GM21723 (cell line): Measurements from ENCODE around the gene PDGFD.

Experiments
- ATAC-seq: cut with Tn5 transposase; IDR thresholded peaks from one replicate; pipeline ENCODE4 v1.9.1; 2021; ENCODE audit warnings: mild to moderate bottlenecking, moderate library complexity; ENCODE audit not compliant: unreplicated experiment

The PDGFD gene

DNA sequence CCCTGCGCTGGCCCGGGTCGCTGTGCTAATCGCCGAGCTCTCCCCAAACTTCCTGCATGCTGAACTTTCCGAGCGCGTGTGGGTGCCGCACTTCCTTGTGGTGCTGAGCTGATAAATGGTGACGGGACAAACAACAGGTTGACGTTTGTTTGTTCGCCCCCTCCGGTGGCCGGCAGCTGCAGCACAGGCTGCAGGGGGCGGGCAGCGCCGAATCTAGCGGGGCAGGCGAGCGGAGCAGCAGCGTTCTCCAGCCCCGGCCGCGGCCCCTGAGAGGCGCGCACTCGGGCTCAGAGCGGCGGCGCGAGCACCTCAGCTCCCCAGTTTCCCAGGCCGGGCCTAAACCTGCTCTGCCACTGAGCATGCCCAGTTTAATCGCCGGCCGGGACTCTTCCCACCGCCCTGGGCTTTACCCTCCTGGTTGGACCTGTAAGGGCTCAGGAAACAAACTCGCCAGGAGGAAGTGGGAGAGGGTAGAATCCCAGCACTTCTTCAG is at the start of gene PDGFD:
Gene PDGFD (minus strand): TSS at position 120 of the 493 bp plus-strand sequence.
- peak; percentile 95 for ATAC-seq

DNA sequence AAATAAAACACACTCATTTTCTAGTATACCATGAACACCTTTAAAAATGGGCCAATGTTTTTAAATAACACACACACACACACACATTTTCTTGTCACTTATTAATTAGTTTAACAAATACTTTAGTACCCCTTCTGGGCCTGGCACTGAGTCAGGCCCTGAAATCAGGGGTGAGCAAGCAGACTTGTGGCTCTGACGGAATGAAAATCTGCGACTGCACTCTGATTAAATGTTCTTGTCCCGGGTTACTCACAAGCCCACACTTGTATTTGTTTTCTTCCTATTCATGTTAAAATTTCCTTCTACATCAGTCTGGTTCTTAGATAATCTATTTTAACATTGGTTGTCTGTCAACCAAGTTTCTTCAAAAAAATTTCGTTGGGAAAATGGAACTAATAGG is 43.0 kb upstream of the PDGFD start:
- no peak for ATAC-seq

DNA sequence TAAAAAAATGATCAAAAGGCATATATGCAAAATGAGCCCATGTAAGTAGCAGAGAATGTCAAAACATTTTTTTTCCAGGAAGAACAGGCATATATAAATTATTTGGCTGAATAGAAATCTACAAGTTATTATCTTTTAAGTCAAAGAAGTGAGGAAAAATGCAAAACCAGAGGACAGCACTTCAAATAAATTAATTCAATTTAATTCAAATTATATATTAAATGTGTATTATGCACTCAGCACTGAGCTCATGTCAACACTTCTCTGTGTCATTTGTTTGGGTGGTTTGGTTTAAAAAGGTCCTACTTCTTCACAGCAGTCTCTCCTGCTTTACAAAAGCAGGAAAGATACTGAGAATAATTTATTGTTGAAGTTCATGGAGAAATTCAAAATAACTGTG is 41.9 kb upstream of the PDGFD start:
- no peak for ATAC-seq

DNA sequence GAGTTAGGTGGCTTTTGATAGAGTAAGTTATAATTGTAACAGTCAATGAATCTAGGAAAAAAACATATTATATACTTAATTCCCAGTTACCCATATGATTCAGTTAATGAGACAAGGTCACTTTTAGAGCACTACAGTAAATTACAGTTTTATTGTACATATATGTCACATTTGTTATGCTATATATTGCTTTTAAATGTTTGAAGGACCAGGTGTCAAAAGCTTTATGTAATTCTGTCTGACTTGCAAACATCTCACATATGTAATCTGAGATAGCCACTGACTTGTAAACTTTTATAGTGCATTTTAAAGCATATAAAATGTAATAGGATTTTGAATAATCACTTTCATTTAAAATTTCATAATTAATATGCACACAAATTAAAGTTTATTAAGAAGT is 36.7 kb upstream of the PDGFD start:
- no peak for ATAC-seq

DNA sequence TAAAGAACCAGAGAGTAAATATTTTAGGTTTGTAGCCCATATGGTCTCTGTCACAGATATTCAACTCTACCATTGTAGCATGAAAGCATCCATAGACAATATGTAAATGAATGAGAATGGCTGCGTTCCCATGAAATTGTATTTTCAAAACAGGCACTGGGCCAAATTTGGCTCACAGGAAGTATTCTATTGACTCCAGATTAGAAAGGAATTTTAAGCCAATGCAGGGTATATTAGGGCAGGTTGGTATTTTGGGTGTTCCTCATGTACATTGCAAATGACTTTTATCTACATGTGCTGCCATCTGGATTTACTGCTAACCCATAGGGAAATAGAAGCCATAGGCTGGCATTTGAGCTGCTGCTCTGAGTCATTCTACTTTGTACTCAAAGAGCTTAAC is 35.1 kb upstream of the PDGFD start:
- ATAC-seq: no peak

DNA sequence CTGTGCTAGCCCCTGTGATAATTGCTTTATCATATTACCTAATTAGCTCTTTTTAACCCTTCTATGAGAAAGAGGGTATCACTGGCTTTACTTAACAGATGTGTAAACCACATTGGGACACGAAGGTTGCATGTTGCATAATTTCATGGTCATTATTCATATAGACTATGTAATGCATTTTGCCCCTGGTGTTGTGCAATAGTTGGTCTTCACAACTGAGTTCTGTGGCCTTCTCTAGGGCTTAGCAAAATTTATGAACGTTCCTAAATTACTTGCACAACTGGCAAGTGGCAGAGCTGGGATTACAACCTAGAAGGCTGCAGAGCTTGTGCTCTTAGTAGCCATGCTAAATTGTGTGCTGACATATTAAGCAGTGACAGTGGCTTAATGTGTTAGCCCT is 34.6 kb upstream of the PDGFD start:
- no peak for ATAC-seq

DNA sequence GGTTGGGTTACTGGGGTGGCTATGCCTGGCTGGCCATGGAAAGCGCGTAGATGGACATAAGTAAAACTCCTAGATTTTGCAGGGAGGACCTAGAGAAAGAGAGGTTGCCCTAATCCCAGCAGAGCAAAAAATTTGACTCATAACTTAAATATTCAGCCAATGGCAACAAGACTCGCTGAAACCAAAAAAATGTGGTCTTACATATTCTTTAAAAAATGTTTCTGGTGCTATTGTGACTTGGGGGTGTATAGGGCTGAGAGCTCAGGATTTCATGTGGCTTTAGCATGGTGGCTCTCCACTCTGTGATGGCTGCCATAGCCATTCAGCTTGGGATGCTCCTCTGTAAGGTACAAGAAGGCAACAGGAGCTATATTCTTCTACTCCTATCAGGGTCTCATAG is 27.2 kb upstream of the PDGFD start:
- no peak for ATAC-seq

DNA sequence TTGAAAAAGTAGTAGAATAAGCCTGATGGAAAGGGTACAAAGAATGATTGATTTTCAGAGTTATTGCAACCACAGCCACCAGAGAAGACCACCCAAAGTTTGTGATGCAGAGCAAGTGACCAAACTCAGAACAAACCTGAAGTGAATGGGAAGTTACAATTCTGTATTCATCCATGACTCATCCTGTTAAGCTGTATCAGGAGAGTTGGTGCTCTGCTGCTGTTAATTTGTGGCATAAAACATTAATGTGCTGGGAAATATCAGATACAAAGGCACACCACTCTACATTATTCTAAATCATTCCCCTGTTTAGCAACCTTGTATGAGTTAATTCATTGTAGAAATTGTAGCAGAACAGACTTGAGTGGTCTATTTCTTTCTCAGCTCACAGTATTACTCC is 19.6 kb upstream of the PDGFD start:
- ATAC-seq: no peak

DNA sequence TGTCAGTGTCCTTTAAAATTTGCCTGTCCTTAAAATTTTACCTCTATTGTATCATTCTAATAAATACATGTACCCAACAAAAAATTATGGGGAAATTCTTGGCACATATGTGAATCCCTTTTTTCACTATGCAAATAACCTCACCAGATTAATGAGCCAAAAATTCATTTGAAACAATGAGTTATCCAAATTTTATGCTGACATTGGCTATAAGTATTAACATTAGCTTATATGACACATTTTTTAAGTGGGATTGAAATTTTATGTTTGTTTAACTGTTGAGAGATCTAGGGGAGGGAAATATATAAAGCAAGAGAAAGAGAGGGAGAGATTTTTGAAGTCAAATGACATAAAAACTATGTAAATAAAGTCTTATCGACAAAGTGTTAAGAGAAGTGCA is 11.8 kb upstream of the PDGFD start:
- ATAC-seq: no peak

DNA sequence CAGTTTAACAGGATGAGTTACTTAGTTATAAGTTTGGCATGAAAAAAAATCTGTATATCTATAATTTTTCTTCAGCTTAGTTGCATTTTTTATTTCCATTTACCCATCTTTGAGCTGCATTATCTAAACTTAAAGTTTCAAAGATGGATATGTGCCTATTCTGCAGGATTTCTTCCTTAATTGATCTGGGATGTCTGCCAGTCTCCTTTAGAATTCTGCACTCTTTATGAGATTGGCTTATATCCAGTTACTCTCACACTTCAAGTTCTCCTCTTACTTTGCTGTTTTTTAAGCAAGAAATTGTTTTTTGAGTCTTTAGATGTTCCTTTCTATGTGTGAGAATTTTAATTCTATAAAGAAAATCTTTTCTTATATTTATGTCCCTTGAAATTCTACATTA is 5.1 kb upstream of the PDGFD start:
- no peak for ATAC-seq

DNA sequence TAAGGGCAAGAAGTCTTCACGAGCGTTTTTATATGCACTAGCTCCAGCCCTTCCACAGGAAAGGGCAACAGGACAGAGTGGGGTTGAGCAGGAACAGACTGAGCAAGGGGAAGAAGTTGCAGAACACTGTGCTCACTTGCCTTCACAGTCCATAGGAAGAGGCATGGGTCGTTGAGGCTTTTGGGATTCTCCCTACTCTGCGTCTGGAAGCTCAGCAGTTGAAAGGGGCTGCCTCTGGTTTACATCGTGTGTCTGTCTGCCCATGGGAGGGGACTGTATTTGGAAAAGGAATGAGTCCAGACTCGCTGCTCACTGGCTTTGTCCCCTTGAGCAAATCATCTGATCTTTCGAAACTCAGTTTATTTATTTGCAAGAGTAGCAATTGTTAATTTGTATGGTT is 1.1 kb upstream of the PDGFD start:
- no peak for ATAC-seq

DNA sequence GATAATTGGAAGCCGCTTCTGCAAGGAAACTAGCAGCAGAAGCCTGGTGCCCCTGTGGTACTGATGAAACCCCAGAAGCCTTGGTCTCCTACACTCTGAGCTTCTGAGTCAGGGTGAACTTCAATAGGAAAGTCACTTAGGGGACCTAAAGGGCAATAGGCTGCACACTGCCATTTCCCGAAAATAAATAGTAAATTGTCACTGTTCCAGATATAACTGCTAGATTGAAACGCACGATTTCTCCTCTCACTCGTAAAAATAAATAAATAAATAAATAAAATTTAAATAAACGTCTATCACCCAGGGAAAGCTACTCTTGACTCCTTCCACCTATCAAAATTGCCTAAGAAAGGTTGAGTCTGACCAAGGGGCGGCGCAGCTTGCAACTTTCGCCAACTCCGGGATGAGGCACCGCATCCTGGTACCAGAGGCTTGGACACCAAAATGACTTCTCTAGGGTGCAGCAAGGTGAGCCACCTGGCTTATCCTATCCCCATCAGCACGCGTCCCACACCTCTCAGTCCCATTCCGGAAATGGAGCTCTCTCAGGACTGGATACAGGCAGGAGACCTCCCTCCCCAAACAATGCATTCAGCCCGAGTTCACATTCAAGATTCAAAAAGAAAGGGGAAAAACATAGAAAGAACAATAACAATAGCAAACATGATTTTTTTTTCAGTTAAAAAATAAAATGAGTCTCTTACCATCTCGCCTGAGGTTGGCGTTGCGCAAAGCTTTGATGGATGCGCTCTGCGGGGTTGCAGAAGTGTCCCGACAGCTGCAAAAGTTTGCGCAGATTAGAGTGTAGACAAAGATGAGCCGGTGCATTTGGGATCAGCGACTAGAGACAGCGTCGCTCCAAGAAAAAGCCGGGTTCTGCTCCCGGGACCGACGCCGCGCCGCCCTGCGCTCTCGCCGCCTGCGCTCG is 583 bp downstream of the PDGFD start:
- no peak for ATAC-seq

DNA sequence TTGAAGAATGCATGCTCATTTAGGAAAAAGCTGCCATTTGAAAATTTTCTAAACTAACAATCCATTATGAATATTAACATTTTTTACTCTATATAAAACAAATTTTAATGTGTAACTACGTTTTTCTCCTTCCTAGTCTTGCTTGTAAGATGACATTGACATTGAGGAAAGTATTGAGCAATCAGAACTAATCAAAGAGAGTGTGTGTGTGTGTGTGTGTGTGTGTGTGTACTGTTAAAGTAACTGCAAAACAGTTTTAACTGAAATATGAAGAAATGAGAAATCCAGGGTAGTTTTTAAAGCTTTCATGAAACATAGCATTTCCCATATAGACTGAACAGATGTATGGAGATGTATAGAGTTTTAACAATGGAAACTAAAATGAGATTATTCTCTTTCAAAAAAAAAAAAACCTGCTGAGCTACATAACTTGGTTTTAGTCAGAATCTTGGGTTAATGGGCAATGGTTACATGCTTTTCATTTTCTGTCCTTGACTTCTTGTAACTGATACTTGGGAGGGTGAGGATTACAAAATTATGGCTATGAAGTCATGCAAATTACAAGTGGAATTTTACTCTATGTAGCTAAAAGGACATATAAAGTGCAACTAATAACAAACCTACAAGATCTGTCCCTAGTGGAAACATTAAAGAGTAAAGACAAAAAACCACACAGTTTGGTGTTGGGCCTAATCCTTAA is 2.0 kb downstream of the PDGFD start:
- no peak for ATAC-seq

DNA sequence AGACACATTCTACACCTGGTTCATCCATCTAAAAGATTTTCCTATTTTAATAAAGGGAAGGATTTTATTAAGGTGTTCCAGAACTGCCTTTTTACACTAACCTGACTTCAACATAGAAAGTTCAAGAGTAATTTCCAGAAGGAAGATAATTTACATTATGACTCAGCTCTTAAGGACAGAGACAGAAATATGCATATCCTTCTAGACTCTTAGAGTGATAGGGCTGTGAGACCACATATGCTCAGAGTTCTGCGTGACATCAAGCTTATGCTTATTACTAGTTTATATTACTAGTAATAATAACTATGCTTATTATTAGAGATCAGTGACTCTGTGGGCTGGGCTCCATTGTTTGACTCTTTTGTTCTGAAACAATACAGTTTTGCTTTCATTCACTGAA is 4.6 kb downstream of the PDGFD start:
- no peak for ATAC-seq

DNA sequence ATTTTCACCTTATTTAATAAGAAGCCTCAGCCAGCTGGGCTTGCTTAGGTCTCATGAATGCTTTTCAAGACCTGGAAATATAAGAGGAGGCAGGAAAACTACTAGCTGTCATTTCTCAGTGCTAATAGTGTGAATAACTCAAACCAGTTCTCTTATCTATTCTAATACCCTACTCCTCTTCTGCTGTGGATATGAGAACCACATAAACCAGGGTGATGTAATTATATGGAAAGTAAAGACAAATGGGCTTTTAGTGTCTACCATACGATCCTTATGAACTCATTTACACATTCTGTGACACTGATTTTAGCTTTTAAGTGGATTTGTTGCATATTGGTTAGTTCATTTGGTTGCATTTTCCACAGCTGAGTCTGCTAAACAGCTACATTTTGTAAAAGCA is 8.6 kb downstream of the PDGFD start:
- ATAC-seq: no peak

DNA sequence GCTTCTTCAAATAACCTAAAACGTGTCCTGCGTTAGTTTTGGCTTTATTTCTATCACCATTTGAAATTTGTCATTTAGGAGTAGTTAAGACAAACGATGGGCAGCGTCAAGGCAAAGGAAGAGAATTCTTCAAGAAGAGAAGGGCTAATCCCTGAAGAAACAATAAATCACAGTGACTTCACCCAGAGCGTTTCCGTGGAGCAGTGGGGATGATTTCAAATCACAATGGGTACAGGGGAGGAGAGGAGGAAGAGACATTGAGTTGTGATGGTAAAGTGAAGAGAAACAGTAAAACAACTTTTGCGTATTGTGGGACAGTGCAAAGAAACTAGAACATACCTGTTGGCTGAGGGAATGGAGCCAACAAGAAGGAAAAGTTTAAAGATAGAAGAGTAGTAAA is 9.7 kb downstream of the PDGFD start:
- no peak for ATAC-seq

DNA sequence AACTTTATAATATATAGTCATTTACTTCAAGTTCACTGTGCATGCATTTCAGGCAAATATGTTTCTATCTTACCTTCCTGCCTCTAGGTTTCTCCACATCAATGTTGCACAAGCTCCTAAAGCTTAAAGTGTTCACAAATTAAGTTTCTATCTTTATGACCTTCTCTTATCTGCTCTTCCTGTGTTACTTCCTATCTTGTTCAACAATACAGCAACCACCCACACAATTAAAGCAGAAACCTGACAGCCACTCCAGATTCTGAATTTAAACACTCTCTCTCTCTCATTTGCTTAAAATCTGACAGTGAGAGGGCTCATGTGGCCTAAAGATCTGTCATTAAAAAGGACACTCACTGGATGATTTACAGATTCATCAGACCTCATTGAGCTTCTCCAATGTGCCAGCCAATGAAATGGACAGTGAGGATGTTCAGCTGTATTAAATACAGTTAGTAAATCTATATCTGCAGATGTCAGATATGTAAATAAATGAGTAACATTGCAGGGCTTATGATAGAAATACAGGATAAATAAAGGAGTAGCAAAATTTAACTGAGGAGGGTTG is 10.9 kb downstream of the PDGFD start:
- ATAC-seq: no peak

DNA sequence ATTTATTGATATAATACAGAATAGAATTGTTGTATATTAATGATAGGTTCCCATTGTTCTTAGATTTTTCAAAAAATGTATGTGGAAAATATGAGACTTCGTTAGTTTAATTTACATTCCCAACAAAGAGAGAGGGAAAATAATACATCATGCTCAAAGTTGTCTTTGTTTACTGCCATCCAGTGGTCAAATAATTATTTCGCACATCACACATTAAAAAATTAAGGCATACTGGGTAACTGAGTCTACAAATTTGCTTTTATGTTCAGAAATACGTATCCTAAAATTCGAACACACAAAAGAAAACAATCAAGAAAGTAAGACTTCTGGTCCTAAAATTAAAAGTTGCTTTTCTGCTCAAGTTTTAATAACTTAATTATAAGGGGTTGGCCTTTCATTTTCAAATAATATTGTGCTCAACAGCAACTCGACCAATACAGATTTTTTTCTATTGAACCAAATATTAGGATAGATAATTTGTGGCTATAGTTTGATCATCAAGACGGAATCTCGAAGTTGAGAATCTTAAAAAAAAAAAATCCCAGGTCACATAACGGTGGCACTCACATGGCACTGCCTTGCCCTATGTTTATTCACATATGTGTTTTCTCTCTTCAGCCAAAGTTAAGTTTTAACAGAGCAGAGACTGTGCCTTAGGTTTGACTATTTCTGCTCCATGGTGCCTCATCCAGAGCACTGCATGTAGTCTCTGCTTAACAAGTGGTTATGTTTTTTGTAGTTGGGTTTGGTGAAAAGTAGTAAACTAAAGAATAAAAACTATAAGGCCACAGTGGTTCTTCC is 12.3 kb downstream of the PDGFD start:
- ATAC-seq: no peak

DNA sequence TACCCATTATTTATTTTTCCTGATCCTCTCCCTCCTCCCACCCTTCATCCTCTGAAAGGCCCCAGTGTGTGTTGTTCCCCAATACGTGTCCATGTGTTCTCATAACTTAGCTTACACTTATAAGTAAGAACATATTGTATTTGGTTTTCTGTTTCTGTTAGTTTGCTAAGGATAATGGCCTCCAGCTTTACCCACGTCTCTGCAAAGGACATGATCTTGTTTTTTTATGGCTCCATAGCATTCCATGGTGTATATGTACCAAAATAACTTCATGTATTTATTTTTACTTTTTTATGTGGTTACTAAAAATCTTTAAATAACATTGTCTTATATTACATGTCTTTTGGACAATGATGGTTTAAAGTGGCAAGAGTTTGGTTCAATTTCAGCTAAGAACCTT is 15.2 kb downstream of the PDGFD start:
- no peak for ATAC-seq

DNA sequence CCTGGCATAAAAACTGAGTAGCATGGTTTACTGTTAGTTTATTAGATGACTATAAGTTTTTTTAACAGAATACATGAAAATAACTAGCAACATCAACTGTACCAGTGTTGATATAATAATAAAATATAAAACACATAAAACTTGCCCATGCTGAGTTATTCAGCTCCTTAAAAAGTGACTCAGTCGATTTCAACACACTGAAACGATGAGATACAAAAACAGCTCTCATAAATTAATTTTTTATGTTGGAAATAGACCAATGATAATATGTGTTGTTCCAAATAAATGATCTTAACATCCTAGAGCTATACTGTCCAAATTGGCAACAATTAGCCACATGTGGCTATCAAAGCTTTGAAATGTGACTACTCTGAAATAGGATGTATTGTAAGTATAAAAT is 15.9 kb downstream of the PDGFD start:
- no peak for ATAC-seq

DNA sequence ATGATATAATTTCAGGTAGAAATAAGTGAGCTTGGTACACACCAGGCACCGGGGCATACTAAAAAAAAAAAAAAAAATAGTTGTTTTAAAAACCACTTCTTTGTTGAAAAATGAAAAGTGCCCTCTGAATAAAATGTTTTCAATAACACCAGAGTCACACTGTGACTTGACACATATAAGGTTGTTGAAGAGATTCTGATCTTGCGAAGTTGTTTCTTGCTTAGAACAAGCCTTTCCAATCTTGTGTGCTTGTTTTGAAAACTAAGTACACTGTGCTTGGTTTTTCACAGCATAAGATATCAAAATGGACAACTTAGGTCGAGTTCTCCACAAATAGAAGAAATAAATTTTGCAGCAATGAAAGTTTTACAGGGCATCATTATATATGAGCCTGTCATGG is 17.0 kb downstream of the PDGFD start:
- no peak for ATAC-seq
